ENCODE results near the gene PCDH12.

Gene PCDH12

GRCh38 chr5:141950207-141951005 is 7.6 kb downstream of the PCDH12 start:
- no peak for TF ChIP-seq CTCF (conservative IDR thresholded peaks at IDR 0.05; ENCODE audit: low read depth, low read length)
- no peak for DNase-seq (ENCODE audit: low read depth)

GRCh38 chr5:141949511-141949910 is 8.5 kb downstream of the PCDH12 start:
- no peak for DNase-seq (ENCODE audit: low read depth)
- no peak for TF ChIP-seq CTCF (conservative IDR thresholded peaks at IDR 0.05; ENCODE audit: low read depth, low read length)
- H3K4me3 ChIP-seq (ENCODE audit: low read depth, low read length) = no peak overlapping the region

More at GRCh38 chr5:141950207-141951005, 7.6 kb downstream of the PCDH12 start:
- no peak overlapping the region for H3K4me3 ChIP-seq (ENCODE audit: low read depth, low read length)

- TF ChIP-seq CTCF (conservative IDR thresholded peaks at IDR 0.05; ENCODE audit: low read depth, low read length) = no peak
- no peak for DNase-seq (ENCODE audit: low read depth)
- H3K4me3 ChIP-seq (ENCODE audit: low read depth, low read length) = no peak overlapping the region
Measured at GRCh38 chr5:141948812-141949211, 9.2 kb downstream of the PCDH12 start.

- DNase-seq (ENCODE audit: low read depth) = no peak
- TF ChIP-seq CTCF (conservative IDR thresholded peaks at IDR 0.05; ENCODE audit: low read depth, low read length) = no peak
- H3K4me3 ChIP-seq (ENCODE audit: low read depth, low read length) = no peak overlapping the region
Measured at GRCh38 chr5:141947316-141947715, 10.7 kb downstream of the PCDH12 start.

- TF ChIP-seq CTCF (conservative IDR thresholded peaks at IDR 0.05; ENCODE audit: low read depth, low read length) = no peak
- H3K4me3 ChIP-seq (ENCODE audit: low read depth, low read length) = no peak overlapping the region
- peak; percentile 35 for DNase-seq (ENCODE audit: low read depth)
Measured at GRCh38 chr5:141945511-141946051, 12.4 kb downstream of the PCDH12 start.

GRCh38 chr5:141944076-141944475 is 13.9 kb downstream of the PCDH12 start:
- TF ChIP-seq CTCF (conservative IDR thresholded peaks at IDR 0.05; ENCODE audit: low read depth, low read length) = no peak
- DNase-seq (ENCODE audit: low read depth) = no peak
- no peak overlapping the region for H3K4me3 ChIP-seq (ENCODE audit: low read depth, low read length)

Data from choroid plexus epithelial cell (primary cell).